Right cardiac atrium (tissue), 5 donors: ENCODE data around the gene CMBL. TPM values are rescaled to one million over a fixed set of nuclear protein-coding genes. Genes with fewer than 3 reads are reported as not detected.

Experiments used
- ATAC-seq, 2 donors: fragments of 200-7000 bp; cut with Tn5 transposase; one replicate each; pipeline versions ENCODE4 v1.8.0 to v1.9.1; 2020; ENCODE audit warnings: moderate library complexity in 2 of 2, mild to moderate bottlenecking in 1 of 2
- DNase-seq, 3 donors: peaks; one replicate each; pipeline ENCODE4 v3.0.0-alpha.2; 2020
- H3K27ac ChIP-seq: one replicate; pipeline ENCODE4 v1.5.1; 2013; ENCODE audit warnings: mild to moderate bottlenecking, low read length, control low read depth, moderate library complexity
- H3K27me3 ChIP-seq: one replicate; pipeline ENCODE4 v1.6.1; 2013; ENCODE audit not compliant: control insufficient read depth, insufficient read depth
- H3K4me1 ChIP-seq: one replicate; pipeline ENCODE4 v1.6.1; 2013; ENCODE audit warnings: low read length; ENCODE audit not compliant: control insufficient read depth, insufficient read depth
- H3K4me3 ChIP-seq: one replicate; pipeline ENCODE4 v1.5.1; 2013; ENCODE audit warnings: low read length, control low read depth
- H3K9me3 ChIP-seq: one replicate; pipeline ENCODE4 v1.6.1; 2013; ENCODE audit warnings: low read length; ENCODE audit not compliant: control insufficient read depth
- WGBS: extraction: QIAGEN DNeasy Blood & Tissue Kit; methylation state at CpG from one replicate; pipeline ENCODE4 v1.1.7; 2013; 5-methylcytosine and 5-hydroxymethylcytosine counted together
- intact Hi-C, 4 donors: fragments of 100-400 bp; cut with DNase I; formaldehyde crosslinking; loops; one replicate each; pipeline versions ENCODE4 v1.11.0 to v1.14.0; 2022 to 2023
- polyA plus RNA-seq: library from polyadenylated mRNA; stranded (reverse); fragments of 200-250 nt; gene quantifications from one replicate; pipeline ENCODE4 v1.2.3, GENCODE V29; 2013
- total RNA-seq, 4 donors: library from RNA; stranded (reverse); fragmentation: NEBNext Ultra II Directional; extraction: Animal tissue kit (Norgen Biotek cat#: 25700); gene quantifications; one replicate each; pipeline ENCODE4 v1.2.1, GENCODE V29; 2021
- donor health status: healthy with polysubstance abuse.
- donor health status: DM: no; HTN: yes; CAD: no.
- donor health status: DM: no; HTN: no; CAD: no.
- donor health status: DM: no; HTN: yes; CAD: no; lungs with severe emphysema.
- donor health status: DM: yes; HTN: yes; CAD: no.

Gene CMBL
- total and polyA plus RNA-seq, 5 donors, result 30.2 to 55.3 (median 46.8) TPM

DNA sequence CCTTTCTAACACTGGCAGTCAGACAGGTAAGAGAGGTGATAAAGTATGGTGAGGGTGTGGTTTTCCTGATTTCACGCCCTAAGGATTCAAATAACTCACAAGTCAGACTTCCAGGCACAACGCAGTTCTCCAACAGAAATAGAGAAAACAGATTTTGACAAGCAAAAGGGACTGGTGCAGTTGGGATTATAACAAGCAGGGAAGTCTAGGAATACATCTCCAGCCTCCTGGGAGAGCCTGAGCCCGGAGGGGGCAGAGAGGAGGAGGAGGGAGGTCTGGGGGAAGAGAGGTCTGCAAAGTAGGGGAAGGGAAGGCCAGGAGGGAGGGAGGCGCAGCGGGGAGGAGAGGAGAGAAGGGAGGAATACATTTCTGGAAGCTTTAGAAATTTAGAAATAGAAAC lies 1.6 kb downstream of the CMBL start:
- Histone ChIP-seq H3K27ac (peak overlapping the region; percentile 59), H3K4me1 (no peaks in the 10 kb centered on the region), H3K9me3 (peaks cover 2% of the 10 kb centered on the region), H3K4me3 (no peak overlapping the region), H3K27me3 (no peaks in the 10 kb centered on the region)
- DNase-seq (no peak), ATAC-seq (no peak)
- WGBS, result 69% methylated on average over 5 of the region's 5 CpGs
- intact Hi-C loops, result no loop called here

DNA sequence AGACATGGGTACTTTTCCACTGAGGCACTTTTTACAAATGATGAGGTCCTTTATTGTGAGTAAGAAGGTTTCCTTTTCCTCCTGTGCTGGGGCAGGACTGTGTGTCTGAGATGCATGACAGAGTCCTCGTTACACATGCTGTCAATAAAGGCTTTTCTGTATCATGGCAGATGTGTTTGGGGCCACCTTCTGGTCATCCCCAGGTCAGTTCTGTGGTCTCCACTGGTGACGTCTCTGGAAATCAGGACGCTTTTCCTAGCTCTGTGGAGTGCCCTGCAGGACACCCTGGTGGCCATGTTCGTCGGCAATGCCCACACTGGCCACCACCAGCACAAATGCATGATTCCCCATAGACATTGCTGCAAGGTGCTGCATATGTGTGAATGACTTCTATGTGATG lies 2.8 kb downstream of the CMBL start:
- H3K27me3 ChIP-seq, result no peaks in the 10 kb centered on the region
- intact Hi-C loops, result no loop called here

GRCh38 chr5:10303699-10304170 lies 4.0 kb downstream of the CMBL start:
- DNase-seq, result no peak
- H3K4me3 ChIP-seq, result no peak overlapping the region
- intact Hi-C loops, result no loop called here
- H3K4me1 ChIP-seq, result no peaks in the 10 kb centered on the region
- H3K27ac ChIP-seq, result peak overlapping the region; percentile 12
- H3K9me3 ChIP-seq, result peaks cover 1% of the 10 kb centered on the region
- no peaks in the 10 kb centered on the region for H3K27me3 ChIP-seq
- WGBS, result 73% methylated on average over 5 of the region's 5 CpGs
- peak in 1 of 2 donors; percentile 7 for ATAC-seq

More for the DNA sequence above, 2.8 kb downstream of the CMBL start:
- WGBS, result 75% methylated on average over 5 of the region's 5 CpGs
- no peak overlapping the region for H3K4me3 ChIP-seq
- peaks cover 2% of the 10 kb centered on the region for H3K9me3 ChIP-seq
- H3K4me1 ChIP-seq, result no peaks in the 10 kb centered on the region
- no peak for DNase-seq
- no peak overlapping the region for H3K27ac ChIP-seq
- ATAC-seq, result no peak

DNA sequence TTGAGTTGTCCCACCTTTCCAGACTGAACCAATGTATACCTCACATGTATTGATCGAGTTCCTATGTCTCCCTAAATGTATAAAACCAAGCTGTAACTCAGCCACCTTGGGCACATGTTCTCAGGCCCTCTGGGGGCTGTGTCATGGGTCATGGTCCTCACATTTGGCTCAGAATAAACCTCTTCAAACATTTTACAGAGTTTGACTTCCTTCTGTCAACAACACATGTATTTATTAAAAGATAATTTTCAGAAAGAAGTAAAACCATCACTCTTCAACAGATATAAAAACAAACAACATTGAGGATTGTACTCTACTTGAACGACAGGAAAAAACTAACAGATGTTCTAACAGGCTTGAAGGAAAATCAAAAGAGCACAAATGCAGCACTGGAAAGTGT lies 4.5 kb downstream of the CMBL start:
- H3K27ac ChIP-seq, result peak overlapping the region; percentile 12
- DNase-seq, result no peak
- H3K9me3 ChIP-seq, result no peaks in the 10 kb centered on the region
- H3K4me3 ChIP-seq, result no peak overlapping the region
- H3K4me1 ChIP-seq, result no peaks in the 10 kb centered on the region
- no peaks in the 10 kb centered on the region for H3K27me3 ChIP-seq
- no peak for ATAC-seq
- 74% methylated on average over 2 of the region's 2 CpGs for whole genome bisulfite sequencing
- intact Hi-C loops, result no loop called here

GRCh38 chr5:10301842-10302610 lies 5.7 kb downstream of the CMBL start:
- Histone ChIP-seq H3K27me3 (no peaks in the 10 kb centered on the region), H3K4me3 (no peak overlapping the region), H3K27ac (peak overlapping the region; percentile 80), H3K9me3 (no peaks in the 10 kb centered on the region), H3K4me1 (no peaks in the 10 kb centered on the region)
- intact Hi-C loops, result no loop called here
- peak; percentile 92 to 96 for ATAC-seq
- peak; percentile 78 to 92 (median 91) for DNase-seq
- 65% methylated on average over 11 of the region's 11 CpGs for WGBS

DNA sequence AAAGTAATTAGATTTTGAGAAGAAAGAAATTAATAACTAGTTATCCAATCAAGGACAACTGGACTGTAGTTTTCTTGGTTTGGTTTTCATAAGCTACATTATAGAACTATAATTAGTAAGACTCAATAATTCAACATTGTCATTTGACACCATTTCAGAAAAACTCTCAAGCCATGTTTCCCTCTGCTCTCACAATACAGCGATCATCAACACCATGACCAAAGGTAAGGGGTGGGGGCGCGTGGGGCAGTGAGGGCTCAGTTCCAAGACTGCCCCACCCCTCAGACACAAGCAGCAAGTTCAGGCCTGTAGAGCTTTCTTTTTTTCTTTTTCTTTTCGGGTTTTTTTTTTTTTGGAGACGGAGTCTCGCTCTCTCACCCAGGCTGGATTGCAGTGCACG lies 6.4 kb downstream of the CMBL start:
- intact Hi-C loops, result no loop called here
- Histone ChIP-seq H3K27ac (no peak overlapping the region), H3K4me1 (no peaks in the 10 kb centered on the region), H3K9me3 (peaks cover 2% of the 10 kb centered on the region), H3K4me3 (no peak overlapping the region), H3K27me3 (no peaks in the 10 kb centered on the region)
- DNase-seq, result no peak
- 76% methylated on average over 7 of the region's 7 CpGs for WGBS
- ATAC-seq, result no peak

GRCh38 chr5:10300246-10300645 lies 7.5 kb downstream of the CMBL start:
- H3K27ac ChIP-seq, result no peak overlapping the region
- no peak for DNase-seq
- H3K9me3 ChIP-seq, result peaks cover 4% of the 10 kb centered on the region
- H3K4me1 ChIP-seq, result no peaks in the 10 kb centered on the region
- H3K4me3 ChIP-seq, result no peak overlapping the region
- 93% methylated on average over 5 of the region's 5 CpGs for WGBS
- ATAC-seq, result no peak
- intact Hi-C loops, result no loop called here
- H3K27me3 ChIP-seq, result no peaks in the 10 kb centered on the region

- WGBS, result 75% methylated on average over 14 of the region's 14 CpGs
- Histone ChIP-seq H3K27me3 (no peaks in the 10 kb centered on the region), H3K9me3 (peaks cover 8% of the 10 kb centered on the region), H3K4me3 (no peak overlapping the region), H3K27ac (no peak overlapping the region), H3K4me1 (no peaks in the 10 kb centered on the region)
- intact Hi-C loops, result no loop called here
- ATAC-seq, result no peak
- no peak for DNase-seq
These were observed 10.0 kb downstream of the CMBL start for GRCh38 chr5:10297646-10298204.

DNA sequence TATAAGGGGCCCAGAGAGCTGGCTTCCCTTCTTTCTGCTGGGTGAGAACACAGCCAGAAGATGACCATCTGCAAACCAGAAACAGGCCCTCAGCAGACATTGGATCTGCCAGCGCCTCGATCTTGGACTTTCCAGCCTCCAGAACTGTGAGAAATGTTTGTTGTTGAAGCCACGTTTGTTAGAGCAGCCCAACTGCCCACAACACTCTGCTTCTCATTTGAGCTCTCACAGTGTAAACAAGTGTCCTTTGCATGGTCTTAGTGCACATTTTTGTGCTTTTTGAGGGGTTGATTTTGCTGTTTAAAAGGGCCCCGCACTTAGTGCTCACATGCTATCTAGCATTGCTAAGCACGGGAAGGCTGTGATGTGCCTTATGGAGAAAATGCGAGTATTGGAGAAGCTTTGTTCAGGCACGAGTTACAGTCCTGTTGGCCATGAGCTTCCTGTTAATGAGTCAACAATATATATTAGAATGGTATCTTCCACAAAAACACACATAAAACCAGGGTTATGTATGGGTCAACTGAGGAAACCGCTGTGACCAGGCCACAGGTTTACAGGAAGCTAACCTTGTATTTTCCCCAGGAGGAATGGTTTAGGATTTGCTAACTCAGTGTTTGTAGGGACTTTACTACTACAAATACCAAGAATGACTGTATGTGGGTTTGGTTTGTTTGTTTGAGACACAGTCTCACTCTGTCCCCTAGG lies 11.9 kb downstream of the CMBL start:
- ATAC-seq (no peak), DNase-seq (no peak)
- Histone ChIP-seq H3K27me3 (no peaks in the 10 kb centered on the region), H3K4me1 (no peaks in the 10 kb centered on the region), H3K9me3 (peaks cover 8% of the 10 kb centered on the region), H3K27ac (no peak overlapping the region), H3K4me3 (no peak overlapping the region)
- intact Hi-C loops, result no loop called here
- WGBS, result 87% methylated on average over 8 of the region's 8 CpGs

DNA sequence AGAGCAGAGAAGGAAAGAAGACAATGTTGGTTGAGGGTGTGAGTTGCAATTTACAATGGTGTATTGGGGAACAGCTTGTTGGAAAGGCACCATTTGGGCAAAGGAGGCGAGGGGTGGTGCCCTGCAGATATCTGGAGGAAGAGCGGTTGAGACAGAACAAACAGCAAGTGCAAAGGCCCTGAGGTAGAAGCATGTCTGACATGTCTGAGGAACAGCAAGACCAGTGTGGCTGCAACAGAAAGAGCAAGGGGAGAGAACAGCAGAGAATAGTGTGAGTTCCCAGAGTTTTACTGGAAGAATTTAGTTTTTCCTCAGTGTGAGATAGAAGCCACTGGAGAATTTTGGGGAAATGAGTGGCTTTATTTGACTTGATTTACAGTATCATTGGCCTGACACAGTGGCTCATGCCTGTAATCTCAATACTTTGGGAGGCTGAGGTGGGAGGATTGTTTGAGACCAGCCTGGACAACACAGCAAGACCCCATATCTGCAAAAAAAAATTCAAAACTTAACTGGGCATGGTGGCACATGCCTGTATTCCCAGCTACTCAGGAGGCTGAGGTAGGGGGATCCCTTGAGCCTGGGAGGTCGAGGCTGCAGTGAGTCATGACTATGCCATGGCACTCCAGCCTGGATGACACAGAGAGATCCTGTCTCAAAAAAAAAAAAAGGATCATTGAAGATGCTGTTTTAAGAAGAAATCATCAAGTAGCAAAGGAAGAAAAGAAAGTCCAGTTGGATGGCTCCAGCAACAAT lies 13.6 kb downstream of the CMBL start:
- peak overlapping the region; percentile 31 for H3K27ac ChIP-seq
- 89% methylated on average over 3 of the region's 3 CpGs for WGBS
- intact Hi-C loops, result no loop called here
- no peak for ATAC-seq
- no peaks in the 10 kb centered on the region for H3K27me3 ChIP-seq
- no peak for DNase-seq
- no peaks in the 10 kb centered on the region for H3K4me1 ChIP-seq
- H3K4me3 ChIP-seq, result no peak overlapping the region
- H3K9me3 ChIP-seq, result peaks cover 13% of the 10 kb centered on the region
